Small intestine (tissue), 7 donors: Measurements from ENCODE around the gene REEP2. TPM values are rescaled to one million over a fixed set of nuclear protein-coding genes. Genes with fewer than 3 reads are reported as not detected.
A peak's percentile ranks its signal among the peaks of the same experiment; 100 is the strongest.

ENCODE experiments used
- DNase-seq, 2 donors: peaks; one replicate each; pipeline versions ENCODE4 v3.0.0 to v3.0.0-alpha.2; 2013
- FAIRE-seq: peaks from 2 replicates; lab custom pipeline; 2012; peaks lifted over from hg19 to GRCh38; lab: Jason Lieb, UNC
- H3K27ac ChIP-seq, 3 donors: one replicate each; pipeline ENCODE4 v1.5.1; 2013; ENCODE audit warnings: low read length in 2 of 3, mild to moderate bottlenecking in 2 of 3, control low read depth in 1 of 3, inconsistent platforms in 1 of 3, low read depth in 1 of 3, moderate library complexity in 1 of 3
- H3K27me3 ChIP-seq, 3 donors: one replicate each; pipeline ENCODE4 v1.6.1; 2013; ENCODE audit warnings: low read length in 3 of 3, inconsistent platforms in 1 of 3; ENCODE audit not compliant: control insufficient read depth in 3 of 3, insufficient read depth in 3 of 3
- H3K36me3 ChIP-seq, 3 donors: one replicate each; pipeline ENCODE4 v1.6.1; 2013; ENCODE audit warnings: low read length in 3 of 3, inconsistent platforms in 1 of 3, low read depth in 1 of 3, mild to moderate bottlenecking in 1 of 3, moderate library complexity in 1 of 3; ENCODE audit not compliant: control insufficient read depth in 3 of 3, insufficient read depth in 2 of 3
- H3K4me1 ChIP-seq, 3 donors: one replicate each; pipeline ENCODE4 v1.6.1; 2013; ENCODE audit warnings: low read length in 2 of 3, inconsistent platforms in 1 of 3, low read depth in 1 of 3, mild to moderate bottlenecking in 1 of 3, moderate library complexity in 1 of 3; ENCODE audit not compliant: control insufficient read depth in 3 of 3, insufficient read depth in 2 of 3
- H3K4me3 ChIP-seq, 3 donors: one replicate each; pipeline ENCODE4 v1.5.1; 2013; ENCODE audit warnings: low read length in 3 of 3, control low read depth in 1 of 3, inconsistent platforms in 1 of 3, low read depth in 1 of 3, mild to moderate bottlenecking in 1 of 3, moderate library complexity in 1 of 3
- H3K9me3 ChIP-seq, 2 donors: one replicate each; pipeline ENCODE4 v1.6.1; 2013; ENCODE audit warnings: low read depth in 1 of 2, low read length in 1 of 2; ENCODE audit not compliant: control insufficient read depth in 2 of 2, insufficient read depth in 1 of 2
- WGBS, 3 donors: extraction: QIAGEN DNeasy Blood & Tissue Kit; methylation state at CpG; one replicate each; pipeline ENCODE4 v1.1.7; 2013; 5-methylcytosine and 5-hydroxymethylcytosine counted together
- polyA plus RNA-seq, 4 donors: library from polyadenylated mRNA; stranded (reverse) in 3 of 4; unstranded in 1 of 4; fragments of 200-250 nt in 3 of 4; fragments of 120-200 nt in 1 of 4; gene quantifications; one replicate each; pipeline versions ENCODE4 v1.2.1 to v1.2.3, GENCODE V29; 2013
- donor health status: healthy with polysubstance abuse.
- donor health status: control.
- donor health status: control.
- donor health status: Bipolar disorder and iron deficiency.
- donor health status: healthy.

The REEP2 gene
- polyA plus RNA-seq, 4 donors, result 2.2 to 14.2 (median 4.3) TPM

DNA sequence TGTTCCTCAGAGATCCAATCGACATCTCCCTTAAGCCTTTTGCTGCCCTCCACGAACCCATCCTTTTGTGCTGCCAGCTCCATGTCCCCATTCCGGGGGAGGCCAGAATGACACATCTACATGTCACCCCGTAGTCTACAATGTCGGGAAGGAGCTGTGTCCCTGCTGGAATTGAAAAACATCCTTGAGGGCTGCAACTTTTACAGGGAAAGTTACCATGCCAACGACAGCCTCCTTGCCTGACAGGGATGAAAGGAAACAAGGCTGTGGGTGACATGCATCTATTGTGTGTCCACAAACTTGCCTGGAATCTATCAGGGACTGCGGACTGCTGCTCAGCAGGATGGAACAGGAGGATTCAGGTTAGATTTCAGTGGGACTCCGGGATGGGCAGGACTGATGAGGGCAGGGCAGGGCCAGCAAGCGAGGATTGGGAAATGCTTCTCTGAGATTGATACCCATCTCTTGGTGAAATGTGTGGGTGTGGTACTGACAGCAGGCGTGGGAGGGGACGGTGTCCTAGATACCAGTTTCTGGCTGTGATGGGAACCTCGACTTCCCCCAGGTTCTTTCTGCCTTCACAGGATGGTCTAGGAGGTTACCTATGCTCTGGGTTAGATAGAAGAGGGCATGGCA lies 51.9 kb downstream of the REEP2 start:
- DNase-seq (no peak), FAIRE-seq (no peak)
- Histone ChIP-seq H3K27me3 (peaks cover 0 to 24% (median 9%) of the 10 kb centered on the region in 3 donors), H3K36me3 (no peaks in the 10 kb centered on the region), H3K4me1 (peaks cover 0 to 40% (median 4%) of the 10 kb centered on the region in 3 donors), H3K9me3 (no peaks in the 10 kb centered on the region), H3K4me3 (no peak overlapping the region), H3K27ac (no peak overlapping the region)
- WGBS, 3 donors, result 78 to 86% (median 79%) methylated on average over 12 of the region's 12 CpGs

DNA sequence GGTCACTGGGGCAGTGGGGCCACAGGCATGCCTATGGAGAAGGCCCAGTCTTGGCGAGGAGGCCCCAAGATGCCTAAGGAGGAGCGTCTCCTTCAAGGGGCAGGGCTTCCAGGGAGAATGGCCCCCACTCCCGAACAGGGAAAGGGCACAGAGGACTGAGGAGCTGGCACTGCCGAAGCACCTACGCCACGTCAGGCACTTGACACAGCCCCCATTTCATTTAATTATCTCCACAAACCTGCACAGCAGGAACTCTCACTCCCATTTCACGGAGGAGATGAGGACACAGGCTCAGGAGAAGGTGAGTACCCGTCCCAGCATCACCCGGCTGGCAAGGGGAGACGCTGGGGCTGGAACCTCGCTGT lies 52.4 kb downstream of the REEP2 start:
- Histone ChIP-seq H3K9me3 (no peaks in the 10 kb centered on the region), H3K27ac (no peak overlapping the region), H3K36me3 (no peaks in the 10 kb centered on the region), H3K27me3 (peaks cover 0 to 24% (median 9%) of the 10 kb centered on the region in 3 donors), H3K4me3 (peak overlapping the region; percentile 33 to 54 (median 53)), H3K4me1 (peaks cover 0 to 40% (median 4%) of the 10 kb centered on the region in 3 donors)
- DNase-seq, result no peak
- no peak for FAIRE-seq
- WGBS, 3 donors, result 41 to 58% (median 42%) methylated on average over 11 of the region's 11 CpGs

DNA sequence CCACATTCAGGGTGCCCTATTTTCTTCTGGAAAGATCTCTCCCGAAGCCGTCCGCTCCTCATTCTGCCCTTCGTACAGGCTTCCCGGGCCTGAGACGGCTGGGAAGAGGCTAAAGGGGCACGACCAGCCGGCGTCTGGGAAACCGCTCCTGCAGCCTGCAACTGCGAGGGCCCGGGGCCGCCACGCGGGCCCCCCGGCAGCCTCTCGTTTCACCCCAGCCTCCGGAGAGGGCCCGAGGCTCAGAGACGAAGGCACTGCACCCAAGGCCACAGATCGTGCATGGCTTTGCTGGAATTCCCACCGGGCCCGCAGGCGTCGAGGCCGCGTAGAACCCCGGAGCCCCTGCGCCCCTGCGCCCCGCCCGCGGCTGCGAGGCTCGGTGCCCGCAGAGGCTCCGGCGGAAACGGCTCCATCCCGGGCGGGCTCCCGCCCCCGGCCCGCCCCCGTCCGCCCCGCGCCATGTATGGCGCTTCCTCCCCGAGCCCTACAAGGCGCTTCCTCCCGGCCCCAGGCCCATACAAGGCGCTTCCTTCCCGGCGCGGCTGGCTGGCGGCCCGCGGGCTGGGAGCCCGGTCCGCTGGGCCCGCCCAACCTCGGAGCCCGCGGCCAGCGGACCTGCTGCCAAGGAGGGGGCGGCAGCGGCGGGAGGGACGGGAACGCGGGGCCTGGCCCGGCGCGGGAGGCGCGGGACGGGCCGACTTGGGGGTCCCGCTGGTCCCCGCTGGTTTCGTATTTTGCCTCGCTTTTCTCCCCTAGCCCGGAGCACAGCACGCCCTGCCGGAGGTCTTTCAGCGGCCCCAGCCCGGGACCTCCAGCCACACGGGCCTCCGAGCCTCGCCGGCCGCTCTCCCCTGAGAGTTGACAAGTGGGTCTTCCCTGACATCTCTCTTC lies 53.1 kb downstream of the REEP2 start:
- Histone ChIP-seq H3K4me3 (peak overlapping the region; percentile 46 to 54 (median 53)), H3K4me1 (peaks cover 0 to 40% (median 4%) of the 10 kb centered on the region in 3 donors), H3K9me3 (no peaks in the 10 kb centered on the region), H3K27me3 (peaks cover 0 to 24% (median 9%) of the 10 kb centered on the region in 3 donors), H3K36me3 (no peaks in the 10 kb centered on the region), H3K27ac (peak overlapping the region; percentile 5 to 68 (median 23))
- 1 to 4% (median 4%) methylated on average over 63 to 93 of the region's 93 CpGs for WGBS, 3 donors
- DNase-seq (peak; percentile 75 to 90), FAIRE-seq (no peak)

DNA sequence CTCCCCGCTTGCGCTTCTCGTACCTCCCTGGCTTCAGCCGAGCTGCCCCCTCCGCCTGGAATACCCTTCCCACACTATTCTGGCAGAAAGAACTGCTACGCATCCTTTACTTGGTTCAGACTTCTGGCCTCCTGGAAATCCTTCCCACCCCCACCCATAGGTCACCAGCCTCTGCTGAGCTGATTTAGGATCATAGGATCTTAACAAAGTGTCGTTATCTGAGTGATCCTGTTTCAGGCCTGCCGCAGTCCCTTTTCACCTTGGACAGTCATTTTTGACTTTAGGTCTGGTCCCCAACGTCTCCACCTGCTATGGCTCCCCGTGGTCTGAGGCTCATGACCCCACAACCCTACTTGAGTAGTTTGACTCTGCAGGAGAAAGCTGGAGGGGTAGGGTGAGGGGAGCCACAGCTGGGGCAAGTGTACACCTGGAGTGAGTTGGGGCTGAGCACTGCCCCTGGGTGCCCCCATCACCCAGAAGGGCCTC lies 53.7 kb downstream of the REEP2 start:
- no peak for DNase-seq
- WGBS, 3 donors, result 37 to 45% (median 37%) methylated on average over 10 of the region's 10 CpGs
- H3K4me1 ChIP-seq, result peaks cover 0 to 40% (median 4%) of the 10 kb centered on the region in 3 donors
- peak overlapping the region; percentile 46 to 54 (median 51) for H3K4me3 ChIP-seq
- no peaks in the 10 kb centered on the region for H3K36me3 ChIP-seq
- no peak for FAIRE-seq
- H3K27ac ChIP-seq, result peak overlapping the region in 2 of 3 donors; percentile 5 to 68
- H3K27me3 ChIP-seq, result peaks cover 0 to 24% (median 9%) of the 10 kb centered on the region in 3 donors
- H3K9me3 ChIP-seq, result no peaks in the 10 kb centered on the region

DNA sequence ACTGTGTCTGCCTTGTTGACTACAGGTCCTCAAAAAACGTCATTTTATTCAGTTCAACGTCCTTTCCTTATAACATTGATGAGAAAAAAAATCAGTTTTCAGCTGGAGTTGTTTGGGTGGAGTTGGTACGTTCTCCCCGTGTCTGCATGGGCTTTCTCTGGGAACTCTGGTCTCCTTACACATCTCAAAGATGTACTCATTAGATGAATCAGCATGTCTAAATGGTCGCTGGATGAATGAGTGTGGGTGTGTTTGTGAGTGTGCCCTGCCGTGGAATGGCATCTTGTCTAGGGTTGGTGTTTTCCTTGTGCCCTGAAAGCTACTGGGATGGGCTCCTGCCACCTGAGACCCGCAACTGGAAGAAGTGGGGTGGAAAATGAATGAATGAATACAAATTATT lies 56.5 kb downstream of the REEP2 start:
- H3K36me3 ChIP-seq, result no peaks in the 10 kb centered on the region
- H3K27ac ChIP-seq, result no peak overlapping the region
- DNase-seq (no peak), FAIRE-seq (no peak)
- peaks cover 0 to 13% (median 5%) of the 10 kb centered on the region in 3 donors for H3K27me3 ChIP-seq
- no peak overlapping the region for H3K4me3 ChIP-seq
- WGBS, 3 donors, result 66 to 85% (median 68%) methylated on average over 7 of the region's 7 CpGs
- no peaks in the 10 kb centered on the region for H3K9me3 ChIP-seq
- peaks cover 0 to 23% (median 4%) of the 10 kb centered on the region in 3 donors for H3K4me1 ChIP-seq

Other genes with a start within 250 kb of the REEP2 start
- gene CDC23, start 225.7 kb upstream of the REEP2 start, polyA plus RNA-seq, result 10 to 100 TPM in 3 of 4 donors, 1 to 10 TPM in 1; 5.9 to 36.7 (median 12.4) TPM
- gene GFRA3, start 164.4 kb upstream of the REEP2 start, polyA plus RNA-seq, result 1 to 10 TPM in 2 of 4 donors, under 1 TPM in 1, not detected in 1; 0.67 to 4.2 (median 1.1) TPM
- 1 to 10 TPM in 3 of 4 donors, under 1 TPM in 1; 0.54 to 8.8 (median 5.0) TPM for gene CDC25C, start 107.3 kb upstream of the REEP2 start, polyA plus RNA-seq
- gene FAM53C, start 100.8 kb upstream of the REEP2 start, polyA plus RNA-seq, result 10 to 100 TPM in 2 of 4 donors, 1 to 10 TPM in 2; 5.4 to 28.1 (median 8.5) TPM
- gene KDM3B, start 86.4 kb upstream of the REEP2 start, polyA plus RNA-seq, result 10 to 100 TPM; 18.6 to 63.2 (median 25.2) TPM
- 100 to 1,000 TPM in 2 of 4 donors, 1 to 10 TPM in 2; 3.4 to 242 (median 70.7) TPM for gene EGR1, start 26.4 kb downstream of the REEP2 start, polyA plus RNA-seq
- 10 to 100 TPM; 40.7 to 57.6 (median 53.1) TPM for gene ETF1, start 104.2 kb downstream of the REEP2 start, polyA plus RNA-seq
- 100 to 1,000 TPM in 2 of 4 donors, 10 to 100 TPM in 2; 93.7 to 180 (median 132) TPM for gene HSPA9, start 136.3 kb downstream of the REEP2 start, polyA plus RNA-seq